GM23248 (cell line): ENCODE results near the gene GPSM1.

Experiments
- EZH2 ChIP-seq: fragments of 200-600 bp; sonication (generic); IDR thresholded peaks from 2 replicates; pipeline ENCODE4 v1.6.1; 2018; ENCODE audit warnings: antibody characterized with exemption, mild to moderate bottlenecking; ENCODE audit not compliant: insufficient read depth, poor library complexity, severe bottlenecking
- EZH2phosphoT487 ChIP-seq: fragments of 200-600 bp; sonication (generic); IDR thresholded peaks from 2 replicates; pipeline ENCODE4 v1.6.1; 2018; ENCODE audit warnings: antibody characterized with exemption, moderate library complexity, mild to moderate bottlenecking, low read depth; ENCODE audit not compliant: insufficient read depth

DNA sequence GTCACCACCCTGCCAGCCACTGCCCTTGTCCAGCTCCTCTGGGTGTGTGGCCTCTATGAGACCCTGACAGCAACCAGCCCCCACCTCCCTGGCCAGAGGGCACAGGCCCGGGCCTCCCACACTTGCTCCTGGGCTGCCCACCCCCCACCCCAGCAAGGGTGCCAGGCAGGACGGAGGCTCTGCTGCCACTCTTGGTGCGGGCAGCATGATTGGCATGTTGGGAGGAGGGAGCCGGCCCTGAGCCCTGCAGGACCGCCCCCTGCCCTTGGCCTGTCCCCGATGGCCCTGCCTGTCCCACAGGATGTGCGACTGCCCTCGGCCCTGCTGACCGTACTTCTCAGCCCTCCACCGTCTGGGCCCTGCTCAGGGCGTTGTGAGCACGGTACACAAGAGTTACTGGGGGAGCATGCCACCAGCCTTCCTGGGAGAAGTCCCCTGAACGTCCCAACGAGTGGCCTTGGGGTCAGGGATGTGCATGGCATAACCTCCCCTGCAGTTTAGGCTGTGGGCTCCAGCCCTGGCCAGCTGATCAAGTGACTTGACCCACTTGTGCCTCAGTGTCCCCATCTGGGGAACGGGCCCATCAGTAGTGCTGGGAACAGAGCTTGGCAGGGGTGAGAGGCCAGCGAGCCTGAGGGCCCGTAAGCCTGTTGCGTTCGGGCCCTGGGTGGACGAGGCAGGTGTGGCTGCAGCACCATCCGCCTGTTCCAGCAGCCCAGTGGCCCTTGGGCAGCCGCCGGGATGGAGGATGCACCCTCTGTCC, 16.0 kb downstream of the GPSM1 start:
- TF ChIP-seq EZH2 = no peak
- no peak for TF ChIP-seq EZH2phosphoT487
